Peyer's patch (tissue), 4 donors: Measurements from ENCODE around the gene DDX19B. TPM values are rescaled to one million over a fixed set of nuclear protein-coding genes. Genes with fewer than 3 reads are reported as not detected.
"Not testable (repeated sequence)": the region's sequence is repeated elsewhere in the genome, so short reads cannot be mapped to it uniquely, and the experiment has no call there.

Experiments used
- DNase-seq, 3 donors: peaks; one replicate each; pipeline ENCODE4 v3.0.0-alpha.2; 2017 to 2019
- H3K27ac ChIP-seq, 4 donors: fragments of 200-600 bp; sonication (generic); one replicate each; pipeline ENCODE4 v1.5.1; 2016 to 2019
- H3K27me3 ChIP-seq, 2 donors: fragments of 200-600 bp; sonication (generic); one replicate each; pipeline ENCODE4 v1.5.1; 2019
- H3K36me3 ChIP-seq, 3 donors: fragments of 200-600 bp; sonication (generic); one replicate each; pipeline ENCODE4 v1.5.1; 2016 to 2019
- H3K4me1 ChIP-seq, 4 donors: fragments of 200-600 bp; sonication (generic); one replicate each; pipeline ENCODE4 v1.5.1; 2016 to 2019
- H3K4me3 ChIP-seq, 4 donors: fragments of 200-600 bp; sonication (generic); 1 replicate in 3 of 4; 2 replicates in 1 of 4; pipeline ENCODE4 v1.5.1; 2016 to 2019; ENCODE audit warnings: mild to moderate bottlenecking in 1 of 4
- H3K9me3 ChIP-seq, 4 donors: fragments of 200-600 bp; sonication (generic); one replicate each; pipeline ENCODE4 v1.5.1; 2016 to 2019; ENCODE audit warnings: mild to moderate bottlenecking in 1 of 4
- POLR2A ChIP-seq, 2 donors: fragments of 450-650 bp; IDR thresholded peaks; one replicate each; pipeline ENCODE4 v1.5.1; 2017; ENCODE audit warnings: antibody characterized with exemption in 2 of 2, mild to moderate bottlenecking in 2 of 2, moderate library complexity in 2 of 2
- total RNA-seq, 4 donors: library from RNA; depleted of rRNA; stranded (reverse); fragments of >200 nt; gene quantifications; one replicate each; pipeline ENCODE4 v1.1.0, GENCODE V29; 2016
- TF ChIP-seq, protein P1 (sequence below), 6 experiments: fragments of 450-650 bp in 4 of 6; fragments of 200-600 bp in 2 of 6; sonication (generic) in 1 of 6; IDR thresholded peaks; one replicate each; pipeline ENCODE4 v1.5.1; 2017 to 2019; ENCODE audit warnings: antibody characterized with exemption in 6 of 6, mild to moderate bottlenecking in 3 of 6, moderate library complexity in 1 of 6

DDX19B gene
- total RNA-seq, 4 donors from 2014 or later, result 26.2 to 53.4 (median 42.1) TPM

- Histone ChIP-seq H3K9me3 (no peaks in the 10 kb centered on the region), H3K27ac (no peak overlapping the region), H3K4me3 (no peak overlapping the region), H3K4me1 (no peaks in the 10 kb centered on the region), H3K36me3 (peaks cover 0 to 94% (median 0%) of the 10 kb centered on the region in 3 donors), H3K27me3 (no peaks in the 10 kb centered on the region)
- TF ChIP-seq POLR2A (IDR thresholded peaks at IDR 0.05), result no peak
- TF ChIP-seq, protein P1, sequence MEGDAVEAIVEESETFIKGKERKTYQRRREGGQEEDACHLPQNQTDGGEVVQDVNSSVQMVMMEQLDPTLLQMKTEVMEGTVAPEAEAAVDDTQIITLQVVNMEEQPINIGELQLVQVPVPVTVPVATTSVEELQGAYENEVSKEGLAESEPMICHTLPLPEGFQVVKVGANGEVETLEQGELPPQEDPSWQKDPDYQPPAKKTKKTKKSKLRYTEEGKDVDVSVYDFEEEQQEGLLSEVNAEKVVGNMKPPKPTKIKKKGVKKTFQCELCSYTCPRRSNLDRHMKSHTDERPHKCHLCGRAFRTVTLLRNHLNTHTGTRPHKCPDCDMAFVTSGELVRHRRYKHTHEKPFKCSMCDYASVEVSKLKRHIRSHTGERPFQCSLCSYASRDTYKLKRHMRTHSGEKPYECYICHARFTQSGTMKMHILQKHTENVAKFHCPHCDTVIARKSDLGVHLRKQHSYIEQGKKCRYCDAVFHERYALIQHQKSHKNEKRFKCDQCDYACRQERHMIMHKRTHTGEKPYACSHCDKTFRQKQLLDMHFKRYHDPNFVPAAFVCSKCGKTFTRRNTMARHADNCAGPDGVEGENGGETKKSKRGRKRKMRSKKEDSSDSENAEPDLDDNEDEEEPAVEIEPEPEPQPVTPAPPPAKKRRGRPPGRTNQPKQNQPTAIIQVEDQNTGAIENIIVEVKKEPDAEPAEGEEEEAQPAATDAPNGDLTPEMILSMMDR (IDR thresholded peaks at IDR 0.05), result no peak
- no peak for DNase-seq
Measured at GRCh38 chr16:70271696-70272095, 27.3 kb upstream of the DDX19B start.

DNA sequence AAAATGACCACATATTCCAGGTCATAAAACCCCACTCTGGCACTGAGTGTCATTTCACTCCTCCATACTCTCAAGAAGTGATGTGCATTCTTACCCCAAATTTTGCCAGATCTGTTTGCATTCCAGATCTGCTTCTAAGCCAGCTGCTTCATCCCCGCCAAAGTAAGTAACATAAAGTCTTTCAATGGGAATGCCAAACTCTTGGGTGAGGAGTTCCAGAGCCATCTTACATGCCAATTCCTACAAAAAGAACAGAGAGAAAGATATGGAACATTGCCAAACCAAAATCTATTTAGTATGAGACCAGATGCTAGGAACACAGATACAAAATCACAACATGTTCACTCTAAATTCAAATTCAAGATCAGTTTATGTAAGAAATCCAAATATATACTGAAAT is 22.6 kb upstream of the DDX19B start:
- TF ChIP-seq POLR2A (IDR thresholded peaks at IDR 0.05), result no peak
- TF ChIP-seq, protein P1 (IDR thresholded peaks at IDR 0.05), result no peak
- Histone ChIP-seq H3K27me3 (no peaks in the 10 kb centered on the region), H3K4me3 (no peak overlapping the region), H3K27ac (no peak overlapping the region), H3K4me1 (no peaks in the 10 kb centered on the region), H3K36me3 (peaks cover 0 to 91% (median 4%) of the 10 kb centered on the region in 3 donors), H3K9me3 (no peaks in the 10 kb centered on the region)
- DNase-seq, result no peak

- Histone ChIP-seq H3K4me3 (peak overlapping the region in 2 of 4 donors; percentile 80 to 82), H3K4me1 (peaks cover 0 to 21% (median 2%) of the 10 kb centered on the region in 4 donors), H3K27ac (peak overlapping the region in 2 of 4 donors; percentile 57 to 87)
- H3K27me3 ChIP-seq, H3K36me3 ChIP-seq, H3K9me3 ChIP-seq: not testable (repeated sequence)
- DNase-seq, result peak in 1 of 3 donors; percentile 36
Measured at GRCh38 chr16:70287304-70287971, 11.5 kb upstream of the DDX19B start.

DNA sequence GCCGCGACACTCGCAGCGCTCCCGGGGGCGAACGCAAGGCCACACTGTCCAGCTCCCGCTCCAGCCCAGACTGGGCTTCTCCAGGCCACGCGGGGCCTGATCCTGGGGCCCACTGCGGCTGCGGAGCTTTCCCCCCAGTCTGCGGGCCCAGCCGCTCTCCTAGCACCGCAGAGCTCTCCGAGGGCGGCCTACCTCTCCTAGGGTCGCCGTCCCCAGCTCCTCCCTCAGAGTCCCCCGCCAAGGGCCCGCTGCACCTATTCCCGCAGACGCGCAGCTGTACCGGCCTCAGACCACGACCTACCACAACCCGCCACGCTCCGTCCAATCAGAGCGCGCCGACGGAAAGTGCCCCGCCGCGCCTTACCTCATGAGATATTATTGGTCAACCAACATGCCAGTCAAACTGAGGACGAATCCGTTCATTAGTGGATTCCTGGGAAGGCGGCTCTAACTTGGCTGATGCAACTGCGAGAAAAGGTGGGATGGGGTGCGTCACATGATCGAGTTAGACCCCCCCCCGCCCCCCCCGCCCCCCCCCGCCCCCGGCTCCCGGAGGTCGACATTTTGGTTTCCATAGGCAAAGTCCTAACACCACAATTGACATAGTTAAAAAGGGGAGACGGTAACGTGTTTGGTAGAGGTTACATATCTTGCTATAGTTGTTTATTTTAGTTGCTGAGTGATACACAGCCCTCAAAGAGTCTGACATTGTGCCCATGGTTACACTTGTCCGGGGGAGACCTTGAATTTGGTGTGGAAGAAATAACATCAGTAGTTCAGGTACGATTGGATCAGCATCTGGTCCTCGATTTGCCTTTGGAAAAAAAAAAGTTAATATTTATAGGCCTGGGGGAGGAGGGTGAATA is 9.5 kb upstream of the DDX19B start, which contains the start of gene AARS1:
Gene AARS1, minus strand, starts transcription at position 278 of the 866 bp plus-strand sequence. CDS start 6,743 bp downstream, outside the sequence.
- peak within 1 kb of the TSS; percentile 47 to 82 (median 76) for H3K4me3 ChIP-seq
- peak; percentile 95 to 98 (median 96) for DNase-seq
- H3K9me3 ChIP-seq, result no peaks in the 10 kb centered on the region
- H3K27ac ChIP-seq, result peak within 1 kb of the TSS; percentile 87 to 95 (median 93)
- TF ChIP-seq, protein P1 (IDR thresholded peaks at IDR 0.05), result peak in 1 of 6 experiments; percentile 19
- peak; percentile 89 to 94 for TF ChIP-seq POLR2A (IDR thresholded peaks at IDR 0.05)
- H3K4me1 ChIP-seq, result peaks cover 0 to 15% (median 2%) of the 10 kb centered on the region in 4 donors
- no peaks in the 10 kb centered on the region for H3K27me3 ChIP-seq
- no peaks in the 10 kb centered on the region for H3K36me3 ChIP-seq

DNA sequence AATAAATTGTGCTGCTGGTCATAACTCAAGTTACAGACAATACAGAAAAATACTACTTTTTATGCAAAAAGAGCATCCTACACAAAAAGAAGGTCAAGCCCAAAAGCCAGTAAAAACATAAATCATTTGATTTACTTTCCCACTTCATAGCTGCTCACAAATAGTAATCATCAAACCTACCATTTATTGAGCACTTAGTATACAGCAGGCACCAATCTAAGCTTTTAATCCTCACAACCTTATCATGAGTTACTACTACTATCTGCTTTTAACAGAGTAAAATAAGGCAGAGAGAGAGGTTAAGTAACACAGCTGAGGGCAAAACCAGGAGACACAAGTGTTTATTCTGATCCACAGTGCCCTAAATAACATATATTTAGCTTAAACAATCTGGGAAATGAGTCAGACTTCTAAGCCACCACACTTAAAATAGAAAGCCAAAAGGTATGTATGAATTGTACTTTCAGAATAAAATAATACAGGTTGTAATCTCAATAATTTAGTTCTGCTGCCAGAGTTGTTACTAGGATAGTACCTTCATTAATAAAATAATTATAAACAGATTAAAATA is 8.0 kb upstream of the DDX19B start:
- TF ChIP-seq, protein P1 (IDR thresholded peaks at IDR 0.05), result no peak
- TF ChIP-seq POLR2A (IDR thresholded peaks at IDR 0.05), result no peak
- H3K27ac ChIP-seq, result no peak overlapping the region

DNA sequence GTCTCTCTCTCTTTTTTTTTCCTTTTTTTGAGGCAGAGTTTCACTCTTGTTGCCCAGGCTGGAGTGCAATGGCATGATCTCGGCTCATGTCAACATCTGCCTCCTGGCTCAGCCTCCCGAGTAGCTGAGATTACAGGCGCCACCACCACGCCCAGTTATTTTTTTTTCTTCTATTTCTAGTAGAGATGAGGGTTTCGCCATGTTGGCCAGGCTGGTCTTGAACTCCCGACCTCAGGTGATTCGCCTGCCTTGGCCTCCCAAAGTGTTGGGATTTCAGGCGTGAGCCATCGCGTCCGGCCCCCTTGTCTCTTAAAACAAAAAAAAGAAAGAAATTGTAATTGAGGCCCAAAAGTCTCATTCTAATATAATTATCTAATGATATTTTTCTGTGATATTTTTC is 6.8 kb upstream of the DDX19B start:
- H3K27ac ChIP-seq, H3K4me3 ChIP-seq, H3K36me3 ChIP-seq, H3K27me3 ChIP-seq, H3K9me3 ChIP-seq, DNase-seq: not testable (repeated sequence)
- H3K4me1 ChIP-seq, result peaks cover 0 to 10% (median 2%) of the 10 kb centered on the region in 4 donors

More for the DNA sequence above, 8.0 kb upstream of the DDX19B start:
- Histone ChIP-seq H3K4me3 (no peak overlapping the region), H3K4me1 (peaks cover 0 to 10% (median 2%) of the 10 kb centered on the region in 4 donors), H3K36me3 (no peaks in the 10 kb centered on the region), H3K27me3 (no peaks in the 10 kb centered on the region), H3K9me3 (no peaks in the 10 kb centered on the region)
- no peak for DNase-seq
